GM21515 (cell line): ENCODE results near the gene FHIP1B.
A peak's percentile ranks its signal among the peaks of the same experiment; 100 is the strongest.
"Not testable (repeated sequence)": the region's sequence is repeated elsewhere in the genome, so short reads cannot be mapped to it uniquely, and the experiment has no call there.

Experiments
- ATAC-seq: cut with Tn5 transposase; IDR thresholded peaks from one replicate; pipeline ENCODE4 v1.9.1; 2021; ENCODE audit not compliant: unreplicated experiment

The FHIP1B gene

GRCh38 chr11:6234387-6235107 is at the start of gene FHIP1B:
Gene FHIP1B, minus strand, starts transcription at chr11:6234636. Its CDS starts 10,120 bp downstream, at chr11:6224516.
- ATAC-seq, result peak; percentile 96

GRCh38 chr11:6283453-6284023 is 49.1 kb upstream of the FHIP1B start:
- ATAC-seq, result no peak

GRCh38 chr11:6280809-6281208 is 46.4 kb upstream of the FHIP1B start:
- not testable (repeated sequence) for ATAC-seq

- no peak for ATAC-seq
Measured at GRCh38 chr11:6273188-6273587, 38.8 kb upstream of the FHIP1B start.

- ATAC-seq, result no peak
Measured at GRCh38 chr11:6271598-6271997, 37.2 kb upstream of the FHIP1B start.

GRCh38 chr11:6270584-6271246 is 36.3 kb upstream of the FHIP1B start:
- no peak for ATAC-seq

- no peak for ATAC-seq
Measured at GRCh38 chr11:6269994-6270393, 35.6 kb upstream of the FHIP1B start.

GRCh38 chr11:6268820-6269219 is 34.4 kb upstream of the FHIP1B start:
- ATAC-seq, result no peak

- ATAC-seq, result no peak
Measured at GRCh38 chr11:6263662-6264061, 29.2 kb upstream of the FHIP1B start.

GRCh38 chr11:6260207-6260726 is 25.8 kb upstream of the FHIP1B start:
- ATAC-seq, result no peak

- no peak for ATAC-seq
Measured at GRCh38 chr11:6258571-6259081, 24.2 kb upstream of the FHIP1B start.

GRCh38 chr11:6258141-6258540 is 23.7 kb upstream of the FHIP1B start:
- no peak for ATAC-seq

- ATAC-seq, result peak; percentile 44
Measured at GRCh38 chr11:6253197-6253596, 18.8 kb upstream of the FHIP1B start.

- ATAC-seq, result no peak
Measured at GRCh38 chr11:6251990-6252473, 17.6 kb upstream of the FHIP1B start.

GRCh38 chr11:6251120-6251733 is 16.8 kb upstream of the FHIP1B start:
- ATAC-seq, result peak; percentile 81

GRCh38 chr11:6249770-6250555 is 15.5 kb upstream of the FHIP1B start:
- ATAC-seq, result no peak

GRCh38 chr11:6248897-6249296 is 14.5 kb upstream of the FHIP1B start:
- ATAC-seq, result not testable (repeated sequence)

GRCh38 chr11:6248248-6248647 is 13.8 kb upstream of the FHIP1B start:
- ATAC-seq, result no peak

- ATAC-seq, result no peak
Measured at GRCh38 chr11:6245536-6245935, 11.1 kb upstream of the FHIP1B start.

- ATAC-seq, result no peak
Measured at GRCh38 chr11:6241316-6241715, 6.9 kb upstream of the FHIP1B start.
